HG02885 (cell line): ENCODE results near the gene DHPS.
"Not testable (repeated sequence)": the region's sequence is repeated elsewhere in the genome, so short reads cannot be mapped to it uniquely, and the experiment has no call there.

Source experiments
- ATAC-seq: cut with Tn5 transposase; IDR thresholded peaks from one replicate; pipeline ENCODE4 v1.9.1; 2021; ENCODE audit warnings: mild to moderate bottlenecking; ENCODE audit not compliant: unreplicated experiment, poor library complexity

DHPS gene

DNA sequence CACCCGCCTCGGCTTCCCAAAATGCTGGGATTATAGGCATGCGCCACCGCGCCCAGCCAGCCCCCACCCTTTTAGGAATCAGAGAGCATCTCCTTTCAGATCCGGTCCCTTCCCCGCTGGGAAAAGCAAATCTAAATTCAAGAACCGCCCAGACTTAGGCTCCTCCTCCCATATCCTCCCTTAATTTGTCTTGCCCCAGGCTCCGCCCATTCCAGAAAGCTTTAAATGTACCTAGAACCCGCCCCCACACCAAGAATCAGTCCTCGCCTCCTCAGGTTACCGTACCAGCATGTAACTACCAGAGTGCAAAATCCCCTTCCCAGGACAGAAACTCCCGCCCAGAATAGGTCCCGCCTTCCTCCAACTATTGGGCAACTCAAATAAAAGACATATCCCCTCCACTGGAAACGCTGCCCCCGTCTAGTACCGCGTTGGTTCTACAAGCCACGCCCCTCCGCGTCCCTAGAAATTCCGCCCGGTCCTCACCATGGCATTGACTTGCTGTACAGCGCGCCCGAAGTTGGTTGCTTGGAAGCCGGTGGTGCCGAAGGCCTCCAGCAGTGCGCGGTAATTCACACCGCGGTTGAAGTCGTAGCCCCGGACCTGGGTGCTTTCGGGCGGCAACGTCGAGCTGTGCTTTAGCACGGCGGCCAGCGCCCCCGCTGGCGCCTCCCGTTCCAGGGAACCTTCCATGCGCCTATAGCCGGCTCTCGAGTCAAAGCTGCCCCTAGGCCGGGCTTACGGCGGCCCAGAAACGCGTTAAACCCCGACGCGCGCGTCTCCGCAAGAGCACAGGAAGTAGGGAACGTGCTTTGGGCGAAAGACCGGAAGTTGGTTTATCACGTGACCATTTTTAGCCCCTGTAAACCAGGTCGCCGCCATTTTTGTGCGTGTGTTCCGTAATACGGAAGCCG, at the start of gene DHPS:
DHPS (minus strand) TSS at position 807 of the 914 bp plus-strand sequence; CDS start at position 693, 114 bp downstream.
- ATAC-seq: peak; percentile 83

- ATAC-seq: no peak
Observed at GRCh38 chr19:12731337-12731736, 49.7 kb upstream of the DHPS start.

DNA sequence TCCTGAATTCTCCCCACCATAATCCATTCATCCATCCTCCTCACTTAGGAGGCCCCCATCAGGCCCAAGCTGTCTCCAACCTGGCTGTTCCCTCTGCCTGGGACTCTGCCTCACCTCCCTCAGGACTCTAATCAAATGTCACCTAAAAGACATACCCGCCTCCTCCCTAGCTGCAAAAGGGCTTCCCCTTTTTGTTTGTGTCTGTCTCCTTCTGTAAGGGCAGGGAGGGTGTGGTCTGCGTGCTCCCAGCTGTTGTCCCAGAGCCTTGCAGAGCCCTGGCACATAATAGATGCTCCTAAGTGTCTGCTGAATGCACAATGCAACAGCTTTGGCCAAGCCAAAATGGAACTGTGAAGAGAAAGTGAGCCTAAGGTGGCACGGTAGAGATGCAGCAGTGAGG, 48.4 kb upstream of the DHPS start:
- no peak for ATAC-seq

DNA sequence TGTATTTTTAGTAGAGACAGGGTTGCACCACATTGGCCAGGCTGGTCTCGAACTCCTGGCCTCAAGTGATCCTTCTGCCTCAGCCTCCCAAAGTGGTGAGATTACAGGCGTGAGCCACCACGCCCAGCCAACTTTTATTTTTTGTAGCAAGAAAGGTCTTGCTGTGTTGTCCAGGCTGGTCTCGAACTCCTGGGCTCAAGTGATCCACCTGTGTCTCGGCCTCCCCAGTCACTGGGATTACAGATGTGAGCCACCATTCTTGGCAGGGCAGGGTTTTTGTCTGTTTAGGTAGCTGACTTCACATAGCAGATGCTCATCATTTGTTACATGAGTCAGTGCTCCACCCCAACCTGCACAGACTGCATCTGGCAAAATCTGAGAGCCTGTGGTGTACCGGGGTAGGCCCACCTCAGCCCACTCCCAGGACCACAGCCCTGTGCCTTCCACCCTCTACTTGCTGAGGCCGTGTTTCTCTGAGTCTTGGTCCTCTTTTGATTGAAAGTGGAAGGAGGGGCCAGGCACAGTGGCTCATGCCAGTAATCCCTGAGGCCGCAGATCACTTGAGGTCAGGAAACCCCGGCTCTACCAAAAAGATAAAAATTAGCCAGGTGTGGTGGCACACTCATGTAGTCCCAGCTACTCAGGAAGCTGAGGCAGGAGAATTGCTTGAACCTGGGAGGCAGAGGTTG, 46.2 kb upstream of the DHPS start:
- ATAC-seq: no peak

- no peak for ATAC-seq
Observed at GRCh38 chr19:12726988-12727316, 45.3 kb upstream of the DHPS start.

GRCh38 chr19:12725612-12726011, 43.9 kb upstream of the DHPS start:
- ATAC-seq: not testable (repeated sequence)

DNA sequence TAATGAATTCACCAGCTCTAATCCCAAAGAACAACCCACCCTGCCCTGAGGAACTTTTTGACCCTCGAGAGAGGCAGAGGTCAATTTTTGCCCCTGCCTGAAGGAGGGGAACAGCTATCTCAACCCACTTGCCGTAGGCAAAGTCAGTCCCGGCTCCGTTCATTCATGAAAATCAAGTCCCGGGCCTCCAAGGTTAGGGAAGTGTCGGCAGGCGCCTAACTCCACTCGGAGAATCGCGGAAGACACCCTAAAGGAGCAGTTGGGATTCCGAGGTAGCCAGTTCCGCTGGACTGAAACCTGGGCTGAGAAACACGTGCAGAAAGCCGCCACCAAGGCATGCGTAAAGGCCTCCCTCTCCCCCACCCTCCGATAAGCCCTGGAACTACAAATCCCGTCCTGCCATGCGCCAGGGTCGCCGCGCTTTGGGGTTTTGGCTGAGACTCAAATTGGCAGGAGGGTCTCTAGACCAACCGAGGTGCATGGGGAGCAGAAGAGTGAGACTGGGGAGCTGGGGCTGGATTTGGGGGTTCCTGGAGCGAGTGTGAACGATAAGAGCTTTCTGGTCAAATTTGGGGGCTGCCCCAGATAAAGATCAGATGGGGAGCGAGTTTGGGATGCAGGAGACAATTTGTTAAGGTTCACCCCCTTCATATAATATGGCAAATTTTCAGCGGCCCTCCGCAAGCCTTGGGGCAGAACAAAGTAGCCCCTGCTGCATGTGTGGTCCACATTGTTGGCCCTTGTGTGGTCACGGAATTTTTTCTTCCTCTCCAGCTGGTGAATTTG, 42.2 kb upstream of the DHPS start, which contains the start of gene TNPO2:
TNPO2 (minus strand) TSS at position 292 of the 786 bp plus-strand sequence. CDS start 2,955 bp downstream, outside the sequence.
- no peak for ATAC-seq

- no peak for ATAC-seq
Observed at GRCh38 chr19:12723381-12723640, 41.6 kb upstream of the DHPS start.

DNA sequence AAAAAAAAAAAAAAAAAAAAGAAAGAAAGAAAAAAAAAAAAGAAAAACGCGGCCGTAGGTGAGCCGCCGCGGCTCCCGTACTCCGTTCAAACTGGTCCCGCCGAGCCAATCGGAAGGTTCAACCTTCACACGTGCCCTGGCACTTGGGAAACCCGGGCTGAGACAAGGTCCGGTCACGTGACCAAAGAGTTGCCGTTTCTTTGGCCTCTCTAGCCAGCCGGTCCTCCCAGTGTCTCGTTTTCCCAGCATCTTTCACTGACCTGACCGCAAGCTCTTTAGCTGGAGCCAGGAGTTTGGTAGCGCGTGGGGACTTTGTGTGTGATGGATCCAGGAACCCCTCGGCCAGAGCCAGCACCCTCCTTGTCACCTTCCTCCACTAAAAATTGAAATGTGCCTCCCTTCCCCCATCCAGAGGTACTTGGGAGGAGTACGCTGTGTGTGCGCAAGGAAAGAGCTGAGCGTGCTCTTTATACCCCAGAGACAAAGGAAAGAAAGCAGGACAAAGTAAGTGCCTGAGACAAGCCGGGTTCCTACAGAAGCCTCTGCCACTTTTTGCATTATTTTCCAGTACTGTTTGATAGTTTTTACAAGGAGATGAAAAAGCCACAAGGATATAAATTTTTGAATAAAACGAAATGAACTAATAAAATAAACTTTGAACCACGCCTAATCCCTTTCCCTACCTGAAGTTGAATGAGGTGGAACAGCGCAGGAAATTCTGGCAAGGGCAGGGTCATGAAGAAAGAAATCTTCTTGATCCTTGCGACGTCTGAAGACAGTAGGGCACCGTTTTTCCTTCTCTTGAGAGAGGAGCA, 41.1 kb upstream of the DHPS start:
- ATAC-seq: peak; percentile 80

- ATAC-seq: peak; percentile 26
Observed at GRCh38 chr19:12721656-12722565, 40.2 kb upstream of the DHPS start.

GRCh38 chr19:12720851-12721655, 39.4 kb upstream of the DHPS start:
- no peak for ATAC-seq

GRCh38 chr19:12720296-12720695, 38.6 kb upstream of the DHPS start:
- ATAC-seq: no peak

GRCh38 chr19:12715929-12716328, 34.2 kb upstream of the DHPS start:
- no peak for ATAC-seq

DNA sequence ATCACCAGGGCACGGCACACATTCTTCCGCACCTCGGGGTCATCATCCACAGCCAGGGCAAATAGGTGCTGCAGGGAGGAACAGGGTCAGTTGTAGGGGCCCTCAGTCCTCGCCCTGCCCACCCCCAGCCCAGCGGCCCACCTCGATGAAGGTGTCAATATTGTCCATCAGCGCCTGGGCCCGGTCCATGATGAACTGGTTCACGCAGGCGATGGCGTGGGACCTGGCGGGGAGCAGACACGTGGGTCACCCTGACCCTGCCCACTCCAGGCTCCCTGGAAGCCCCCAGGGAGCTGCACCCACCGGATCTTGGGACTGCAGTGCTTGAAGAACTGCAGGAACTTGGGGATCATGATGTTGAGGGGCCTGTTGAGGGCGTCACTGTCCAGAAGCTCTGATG, 33.4 kb upstream of the DHPS start:
- no peak for ATAC-seq

- ATAC-seq: not testable (repeated sequence)
Observed at GRCh38 chr19:12713304-12713703, 31.6 kb upstream of the DHPS start.

DNA sequence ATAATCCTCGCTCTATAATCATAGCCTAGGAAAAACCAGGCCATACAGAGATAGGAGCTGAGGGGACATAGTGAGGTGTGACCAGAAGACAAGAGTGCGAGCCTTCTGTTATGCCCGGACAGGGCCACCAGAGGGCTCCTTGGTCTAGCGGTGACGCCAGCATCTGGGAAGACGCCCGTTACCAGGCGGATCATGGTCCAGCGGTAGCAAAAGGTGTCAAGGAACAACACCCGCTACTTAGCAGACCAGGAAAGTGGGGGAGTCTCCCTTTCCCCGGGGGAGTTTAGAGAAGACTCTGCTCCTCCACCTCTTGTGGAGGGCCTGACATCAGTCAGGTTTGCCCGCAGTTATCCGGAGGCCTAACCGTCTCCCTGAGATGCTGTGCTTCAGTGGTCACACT, 30.4 kb upstream of the DHPS start:
- not testable (repeated sequence) for ATAC-seq

DNA sequence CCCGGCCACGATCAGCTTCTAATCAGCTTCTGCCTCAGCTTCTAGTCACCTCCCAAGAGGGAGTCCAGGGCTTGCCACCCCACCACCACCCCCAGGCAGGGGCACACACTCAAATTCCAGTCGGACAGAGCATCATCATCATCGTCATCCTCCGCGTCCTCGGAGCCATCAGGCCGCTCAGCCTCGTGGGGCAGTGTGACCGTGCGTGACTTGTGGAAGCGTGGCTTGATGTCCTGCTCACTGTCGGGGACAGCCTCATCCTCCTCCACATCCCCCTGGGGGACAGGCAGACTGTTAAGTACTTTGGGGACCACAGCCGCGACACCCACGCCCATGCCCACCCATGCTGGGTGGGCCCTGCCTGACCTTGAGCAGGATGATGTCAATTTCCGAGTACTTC, 29.5 kb upstream of the DHPS start:
- ATAC-seq: no peak

GRCh38 chr19:12708641-12709040, 27.0 kb upstream of the DHPS start:
- no peak for ATAC-seq
